ENCODE data around the gene AGFG1.

AGFG1 gene

GRCh38 chr2:227471924-227472264 lies at the start of gene AGFG1:
AGFG1 (plus strand) TSS chr2:227472156; CDS start chr2:227472422, 266 bp downstream.
- peak; percentile 92 for DNase-seq (ENCODE audit: low read depth, low spot score)

- no peak for DNase-seq (ENCODE audit: low read depth, low spot score)
Observed at GRCh38 chr2:227423656-227424499, 48.1 kb upstream of the AGFG1 start.

GRCh38 chr2:227428731-227429285 lies 43.1 kb upstream of the AGFG1 start:
- DNase-seq (ENCODE audit: low read depth, low spot score), result no peak

GRCh38 chr2:227430639-227431038 lies 41.3 kb upstream of the AGFG1 start:
- no peak for DNase-seq (ENCODE audit: low read depth, low spot score)

GRCh38 chr2:227433171-227433570 lies 38.8 kb upstream of the AGFG1 start:
- DNase-seq (ENCODE audit: low read depth, low spot score), result no peak

GRCh38 chr2:227436436-227437174 lies 35.4 kb upstream of the AGFG1 start:
- no peak for DNase-seq (ENCODE audit: low read depth, low spot score)

GRCh38 chr2:227439214-227439613 lies 32.7 kb upstream of the AGFG1 start:
- no peak for DNase-seq (ENCODE audit: low read depth, low spot score)

GRCh38 chr2:227442639-227443038 lies 29.3 kb upstream of the AGFG1 start:
- no peak for DNase-seq (ENCODE audit: low read depth, low spot score)

- DNase-seq (ENCODE audit: low read depth, low spot score), result peak; percentile 36
Observed at GRCh38 chr2:227443889-227444568, 27.9 kb upstream of the AGFG1 start.

GRCh38 chr2:227447606-227448005 lies 24.4 kb upstream of the AGFG1 start:
- no peak for DNase-seq (ENCODE audit: low read depth, low spot score)

- DNase-seq (ENCODE audit: low read depth, low spot score), result no peak
Observed at GRCh38 chr2:227450311-227450841, 21.6 kb upstream of the AGFG1 start.

- DNase-seq (ENCODE audit: low read depth, low spot score), result no peak
Observed at GRCh38 chr2:227450926-227451654, 20.9 kb upstream of the AGFG1 start.

- no peak for DNase-seq (ENCODE audit: low read depth, low spot score)
Observed at GRCh38 chr2:227451655-227451992, 20.3 kb upstream of the AGFG1 start.

GRCh38 chr2:227453810-227454209 lies 18.1 kb upstream of the AGFG1 start:
- DNase-seq (ENCODE audit: low read depth, low spot score), result no peak

GRCh38 chr2:227454323-227454860 lies 17.6 kb upstream of the AGFG1 start:
- no peak for DNase-seq (ENCODE audit: low read depth, low spot score)

- no peak for DNase-seq (ENCODE audit: low read depth, low spot score)
Observed at GRCh38 chr2:227455200-227455599, 16.8 kb upstream of the AGFG1 start.

GRCh38 chr2:227456102-227456501 lies 15.9 kb upstream of the AGFG1 start:
- no peak for DNase-seq (ENCODE audit: low read depth, low spot score)

- no peak for DNase-seq (ENCODE audit: low read depth, low spot score)
Observed at GRCh38 chr2:227456772-227457171, 15.2 kb upstream of the AGFG1 start.

GRCh38 chr2:227460070-227460485 lies 11.9 kb upstream of the AGFG1 start:
- DNase-seq (ENCODE audit: low read depth, low spot score), result no peak

GRCh38 chr2:227460833-227461232 lies 11.1 kb upstream of the AGFG1 start:
- DNase-seq (ENCODE audit: low read depth, low spot score), result no peak
